Fibroblast of the conjunctiva (primary cell): ENCODE measurements around the gene UNCX.
"Not testable (repeated sequence)": the region's sequence is repeated elsewhere in the genome, so short reads cannot be mapped to it uniquely, and the experiment has no call there.

Source experiments
- DNase-seq: peaks from one replicate; pipeline ENCODE4 v3.0.0-alpha.2; 2010; ENCODE audit warnings: low read depth

The UNCX gene

GRCh38 chr7:1278543-1278942 lies 45.9 kb downstream of the UNCX start:
- DNase-seq: no peak

DNA sequence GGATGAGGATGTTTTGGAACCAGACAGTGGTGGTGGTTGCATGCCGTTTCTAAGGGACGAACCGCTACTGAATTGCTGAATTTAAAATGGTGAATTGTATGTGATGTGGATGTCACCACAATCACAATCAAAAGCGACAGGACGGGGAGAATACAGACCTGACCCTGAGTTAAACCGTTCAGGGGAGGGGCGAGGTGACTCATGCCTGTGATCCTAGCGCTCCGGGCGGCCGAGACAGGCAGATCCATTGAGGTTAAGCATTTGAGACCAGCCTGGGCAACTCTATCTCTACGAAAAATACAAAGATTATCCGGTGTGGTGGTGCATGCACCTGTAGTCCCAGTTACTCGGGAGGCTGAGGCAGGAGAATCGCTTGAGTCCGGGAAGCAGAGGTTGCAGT lies 46.4 kb downstream of the UNCX start:
- DNase-seq: no peak

DNA sequence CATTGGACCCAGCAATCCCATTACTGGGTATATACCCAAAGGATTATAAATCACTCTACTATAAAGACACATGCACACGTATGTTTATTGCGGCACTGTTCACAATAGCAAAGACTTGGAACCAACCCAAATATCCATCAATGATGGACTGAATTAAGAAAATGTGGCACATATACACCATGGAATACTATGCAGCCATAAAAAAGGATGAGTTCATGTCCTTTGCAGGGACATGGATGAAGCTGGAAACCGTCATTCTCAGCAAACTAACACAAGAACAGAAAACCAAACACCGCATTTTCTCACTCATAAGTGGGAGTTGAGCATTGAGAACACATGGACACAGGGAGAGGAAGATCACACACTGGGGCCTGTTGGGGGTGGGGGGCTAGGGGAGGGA lies 47.2 kb downstream of the UNCX start:
- DNase-seq: not testable (repeated sequence)

GRCh38 chr7:1281068-1281467 lies 48.4 kb downstream of the UNCX start:
- DNase-seq: no peak

GRCh38 chr7:1282679-1283078 lies 50.0 kb downstream of the UNCX start:
- DNase-seq: no peak

DNA sequence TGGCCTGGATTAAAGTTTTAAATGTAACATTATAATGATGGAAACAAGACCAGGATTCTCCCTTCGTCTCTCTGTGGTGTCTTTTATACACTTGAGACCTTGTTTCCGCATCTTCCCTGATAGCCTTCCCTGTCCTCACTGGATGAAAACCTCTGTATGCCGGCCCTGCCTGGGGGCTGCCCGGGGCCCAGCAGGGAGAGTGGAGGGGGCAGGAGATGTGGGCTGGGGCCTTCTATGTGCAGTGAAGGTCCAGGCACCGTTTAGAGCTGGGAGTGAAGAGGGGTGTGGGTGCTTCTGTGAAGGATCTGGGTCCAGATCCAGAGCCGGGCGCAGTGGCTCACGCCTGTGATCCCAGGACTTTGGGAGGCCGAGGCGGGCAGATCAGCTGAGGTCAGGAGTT lies 50.7 kb downstream of the UNCX start:
- DNase-seq: no peak

GRCh38 chr7:1283941-1284742 lies 51.5 kb downstream of the UNCX start:
- no peak for DNase-seq

GRCh38 chr7:1284743-1285458 lies 52.2 kb downstream of the UNCX start:
- no peak for DNase-seq

DNA sequence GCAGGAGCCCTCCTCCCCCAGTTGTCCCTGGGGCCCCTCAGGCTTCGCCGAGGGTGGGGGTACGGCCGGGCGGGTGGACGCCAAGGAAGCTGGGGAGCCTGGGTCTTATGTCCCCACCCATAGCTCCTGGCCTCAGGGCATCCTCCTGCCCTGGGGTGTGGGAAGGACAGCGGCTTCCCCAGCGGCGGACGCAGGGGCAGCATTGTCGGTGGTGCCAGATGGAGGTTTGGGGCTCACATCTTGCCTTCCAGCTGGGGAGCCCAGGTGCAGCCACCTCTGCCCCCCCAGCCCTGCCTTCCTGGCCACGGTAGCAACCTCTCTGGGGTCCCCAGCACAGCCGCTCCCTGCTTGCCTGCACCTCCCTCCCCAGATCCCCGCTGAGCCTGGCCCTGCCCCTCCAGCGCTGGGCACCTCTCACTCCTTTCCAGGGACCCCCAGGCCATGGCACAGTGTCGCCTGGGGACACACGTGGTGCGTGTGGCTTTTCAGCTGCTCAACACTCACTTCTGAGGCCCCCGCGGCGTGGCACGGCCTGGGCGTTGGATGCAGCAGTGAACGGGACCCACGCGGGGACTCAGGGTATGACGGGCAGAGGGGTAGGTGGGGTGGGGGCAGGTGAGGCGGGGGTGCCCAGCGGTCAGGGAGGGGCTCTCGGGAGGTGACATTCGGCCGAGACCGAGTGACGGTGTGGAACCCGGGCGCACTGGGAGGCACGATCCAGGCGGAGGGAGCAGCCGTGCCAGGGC lies 53.1 kb downstream of the UNCX start:
- no peak for DNase-seq
